ENCODE results near the gene UNC93B1.

GRCh38 chr11:68021167-68021787 is 17.4 kb upstream of the UNC93B1 start:
- TF ChIP-seq, protein P1, sequence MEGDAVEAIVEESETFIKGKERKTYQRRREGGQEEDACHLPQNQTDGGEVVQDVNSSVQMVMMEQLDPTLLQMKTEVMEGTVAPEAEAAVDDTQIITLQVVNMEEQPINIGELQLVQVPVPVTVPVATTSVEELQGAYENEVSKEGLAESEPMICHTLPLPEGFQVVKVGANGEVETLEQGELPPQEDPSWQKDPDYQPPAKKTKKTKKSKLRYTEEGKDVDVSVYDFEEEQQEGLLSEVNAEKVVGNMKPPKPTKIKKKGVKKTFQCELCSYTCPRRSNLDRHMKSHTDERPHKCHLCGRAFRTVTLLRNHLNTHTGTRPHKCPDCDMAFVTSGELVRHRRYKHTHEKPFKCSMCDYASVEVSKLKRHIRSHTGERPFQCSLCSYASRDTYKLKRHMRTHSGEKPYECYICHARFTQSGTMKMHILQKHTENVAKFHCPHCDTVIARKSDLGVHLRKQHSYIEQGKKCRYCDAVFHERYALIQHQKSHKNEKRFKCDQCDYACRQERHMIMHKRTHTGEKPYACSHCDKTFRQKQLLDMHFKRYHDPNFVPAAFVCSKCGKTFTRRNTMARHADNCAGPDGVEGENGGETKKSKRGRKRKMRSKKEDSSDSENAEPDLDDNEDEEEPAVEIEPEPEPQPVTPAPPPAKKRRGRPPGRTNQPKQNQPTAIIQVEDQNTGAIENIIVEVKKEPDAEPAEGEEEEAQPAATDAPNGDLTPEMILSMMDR (conservative IDR thresholded peaks at IDR 0.05; ENCODE audit: low read length): peak; percentile 59
- TF ChIP-seq EZH2phosphoT487 (IDR thresholded peaks at IDR 0.05; ENCODE audit: borderline replicate concordance, low read depth, low read length): no peak
